ENCODE data around the gene C12orf54. TPM values are rescaled to one million over a fixed set of nuclear protein-coding genes. Genes with fewer than 3 reads are reported as not detected.
"Not testable (repeated sequence)": the region's sequence is repeated elsewhere in the genome, so short reads cannot be mapped to it uniquely, and the experiment has no call there.

The C12orf54 gene
- total RNA-seq, 1 experiment from 2014 or later, result not detected

GRCh38 chr12:48486679-48487078 lies 4.4 kb downstream of the C12orf54 start:
- H3K27me3 ChIP-seq, result peaks cover 9% of the 10 kb centered on the region
- H3K9me3 ChIP-seq, result no peaks in the 10 kb centered on the region

GRCh38 chr12:48489012-48489411 lies 6.7 kb downstream of the C12orf54 start:
- Histone ChIP-seq H3K36me3 (no peaks in the 10 kb centered on the region), H3K4me3 (no peak overlapping the region), H3K27me3 (peaks cover 9% of the 10 kb centered on the region), H3K9me3 (no peaks in the 10 kb centered on the region)
- no peak for DNase-seq

More at GRCh38 chr12:48486679-48487078, 4.4 kb downstream of the C12orf54 start:
- Histone ChIP-seq H3K36me3 (no peaks in the 10 kb centered on the region), H3K4me3 (no peak overlapping the region)
- DNase-seq, result no peak

GRCh38 chr12:48489456-48489855 lies 7.2 kb downstream of the C12orf54 start:
- not testable (repeated sequence) for H3K9me3 ChIP-seq, H3K27me3 ChIP-seq, H3K36me3 ChIP-seq, H3K4me3 ChIP-seq, DNase-seq

GRCh38 chr12:48500281-48500680 lies 18.0 kb downstream of the C12orf54 start:
- not testable (repeated sequence) for H3K9me3 ChIP-seq, H3K27me3 ChIP-seq, H3K36me3 ChIP-seq, DNase-seq, H3K4me3 ChIP-seq

DNA sequence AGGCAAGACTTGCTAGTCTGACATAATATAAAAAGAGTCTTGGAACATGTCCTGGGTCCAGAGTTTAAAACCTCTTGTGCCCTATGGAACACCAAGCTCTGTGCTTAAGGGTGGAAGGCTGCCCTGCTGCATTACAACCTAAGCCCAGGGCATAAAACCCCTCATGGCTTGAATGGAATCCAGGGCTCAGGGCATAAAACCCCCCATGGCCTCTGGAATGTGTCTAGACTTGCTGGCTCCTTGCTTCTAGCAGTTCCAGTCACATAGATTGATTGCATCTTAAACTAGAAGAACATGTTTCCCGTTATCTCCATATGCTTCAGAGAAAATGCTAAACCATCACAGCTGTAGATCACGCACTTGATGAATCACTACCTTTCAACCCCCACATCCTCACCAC lies 24.5 kb downstream of the C12orf54 start:
- H3K9me3 ChIP-seq, H3K4me3 ChIP-seq, H3K36me3 ChIP-seq, DNase-seq: not testable (repeated sequence)
- H3K27me3 ChIP-seq, result peaks cover 15% of the 10 kb centered on the region; the same call in 1 of the 2 replicates

DNA sequence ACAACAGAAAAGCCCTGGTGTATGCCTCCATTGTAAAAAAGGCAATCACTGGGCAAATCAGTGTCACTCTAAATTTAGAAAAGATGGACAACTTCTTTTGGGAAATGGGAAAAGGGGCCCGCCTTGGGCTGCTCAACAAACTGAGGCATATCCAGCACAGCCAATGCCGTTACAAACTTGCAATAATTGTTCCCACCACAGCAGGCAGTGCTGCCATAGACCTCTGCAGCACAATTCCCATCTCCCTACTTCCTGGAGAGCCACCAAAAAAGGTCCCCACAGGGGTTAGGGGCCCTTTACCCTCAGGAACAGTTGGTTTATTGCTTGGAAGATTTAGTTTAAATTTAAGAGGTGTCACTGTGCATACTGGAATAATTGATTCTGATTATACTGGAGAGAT lies 26.7 kb downstream of the C12orf54 start:
- Histone ChIP-seq H3K36me3 (no peaks in the 10 kb centered on the region), H3K27me3 (peaks cover 22% of the 10 kb centered on the region), H3K4me3 (no peak overlapping the region), H3K9me3 (no peaks in the 10 kb centered on the region)
- no peak for DNase-seq

DNA sequence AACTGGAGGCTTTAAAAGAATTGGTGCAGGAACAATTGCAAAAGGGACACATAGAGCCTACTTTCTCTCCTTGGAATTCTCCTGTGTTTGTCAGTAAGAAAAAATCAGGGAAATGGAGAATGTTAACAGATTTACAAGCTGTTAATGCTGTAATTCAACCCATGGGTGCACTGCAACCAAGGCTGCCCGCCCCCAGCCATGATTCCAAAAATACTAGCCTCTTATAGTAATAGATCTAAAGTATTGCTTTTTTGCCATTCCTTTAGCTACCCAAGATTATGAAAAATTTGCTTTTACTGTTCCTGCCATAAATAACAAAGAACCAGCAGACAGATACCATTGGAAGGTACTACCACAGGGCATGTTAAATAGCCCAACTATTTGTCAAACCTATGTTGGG lies 27.8 kb downstream of the C12orf54 start:
- DNase-seq, result no peak
- Histone ChIP-seq H3K27me3 (peaks cover 28% of the 10 kb centered on the region), H3K36me3 (no peaks in the 10 kb centered on the region), H3K4me3 (no peak overlapping the region), H3K9me3 (no peaks in the 10 kb centered on the region)

- Histone ChIP-seq H3K4me3 (no peak overlapping the region), H3K9me3 (no peaks in the 10 kb centered on the region), H3K27me3 (peaks cover 31% of the 10 kb centered on the region), H3K36me3 (no peaks in the 10 kb centered on the region)
- no peak for DNase-seq
These were observed 30.6 kb downstream of the C12orf54 start for GRCh38 chr12:48512855-48513254.

- no peak overlapping the region for H3K4me3 ChIP-seq
- no peaks in the 10 kb centered on the region for H3K9me3 ChIP-seq
- H3K36me3 ChIP-seq, result no peaks in the 10 kb centered on the region
- DNase-seq, result no peak
- peaks cover 22% of the 10 kb centered on the region for H3K27me3 ChIP-seq
These were observed 32.4 kb downstream of the C12orf54 start for GRCh38 chr12:48514728-48515127.

GRCh38 chr12:48520381-48520780 lies 38.1 kb downstream of the C12orf54 start:
- not testable (repeated sequence) for H3K36me3 ChIP-seq, H3K4me3 ChIP-seq, DNase-seq, H3K9me3 ChIP-seq
- H3K27me3 ChIP-seq, result peaks cover 11% of the 10 kb centered on the region; the same call in 1 of the 2 replicates

DNA sequence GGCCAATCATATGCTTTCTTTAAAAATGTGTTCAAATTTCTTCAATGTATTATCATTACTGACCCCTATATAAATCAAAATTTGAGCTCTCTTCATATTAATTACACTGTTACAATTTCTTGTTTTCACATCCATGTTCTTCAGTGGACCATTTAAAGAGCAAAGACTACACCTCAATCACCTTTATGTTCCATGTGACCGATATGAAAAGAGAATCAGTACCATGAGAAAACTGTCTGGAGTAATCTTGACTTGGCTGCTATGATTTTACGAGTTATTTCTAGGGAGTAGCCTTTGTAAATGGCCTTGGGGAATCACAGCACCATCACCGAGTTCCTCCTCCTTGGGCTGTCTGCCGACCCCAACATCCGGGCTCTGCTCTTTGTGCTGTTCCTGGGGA lies 43.0 kb downstream of the C12orf54 start, which contains the start of gene OR8S1:
Gene OR8S1, plus strand, starts transcription at position 301 of the 400 bp plus-strand sequence. Its CDS starts 0 bp downstream, at position 301.
- DNase-seq, result no peak

DNA sequence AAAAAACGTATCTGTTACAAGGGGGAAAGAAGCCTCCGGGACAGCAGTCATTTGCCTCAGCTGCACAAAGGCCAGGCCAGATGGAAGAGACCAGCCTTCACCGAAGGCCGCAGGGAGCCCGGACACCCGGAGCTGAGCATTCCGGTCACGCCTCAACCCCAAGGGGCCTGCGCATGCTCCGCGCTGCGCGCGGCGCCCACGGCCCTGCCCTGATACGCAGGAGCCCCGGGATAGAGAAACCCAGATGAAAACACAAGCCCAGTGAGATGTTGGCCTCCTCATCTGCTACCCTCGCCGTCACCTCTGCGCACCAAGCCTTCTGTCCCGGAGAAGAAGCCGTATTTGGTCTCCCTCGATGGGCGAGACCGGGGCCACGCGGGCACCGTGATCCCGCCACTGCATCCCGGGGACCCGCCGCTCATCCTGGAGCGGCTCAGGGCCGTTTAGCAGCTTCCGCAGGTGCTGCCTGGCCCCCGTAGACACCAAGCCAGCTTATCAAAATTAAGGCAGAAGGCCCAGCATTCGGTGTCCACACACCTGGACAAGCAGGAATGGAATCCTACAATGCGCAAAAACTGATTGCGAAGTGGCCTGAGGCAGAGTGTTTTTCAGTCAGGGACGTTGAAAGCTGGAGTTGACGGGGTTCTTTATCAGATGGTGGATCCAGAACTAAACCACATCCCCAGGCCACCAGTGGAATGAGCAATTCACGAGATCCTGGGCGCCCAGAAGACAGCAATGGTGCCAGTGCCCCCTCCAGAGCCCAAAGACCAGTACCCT lies 45.8 kb downstream of the C12orf54 start:
- peaks cover 9% of the 10 kb centered on the region for H3K27me3 ChIP-seq
- no peaks in the 10 kb centered on the region for H3K36me3 ChIP-seq
- DNase-seq, result no peak
- H3K4me3 ChIP-seq, result no peak overlapping the region
- H3K9me3 ChIP-seq, result no peaks in the 10 kb centered on the region

More for the DNA sequence above, 43.0 kb downstream of the C12orf54 start, which contains the start of gene OR8S1:
- H3K9me3 ChIP-seq, result no peaks in the 10 kb centered on the region
- H3K27me3 ChIP-seq, result peaks cover 10% of the 10 kb centered on the region
- no peak within 1 kb of the TSS for H3K4me3 ChIP-seq
- no peaks in the 10 kb centered on the region for H3K36me3 ChIP-seq

DNA sequence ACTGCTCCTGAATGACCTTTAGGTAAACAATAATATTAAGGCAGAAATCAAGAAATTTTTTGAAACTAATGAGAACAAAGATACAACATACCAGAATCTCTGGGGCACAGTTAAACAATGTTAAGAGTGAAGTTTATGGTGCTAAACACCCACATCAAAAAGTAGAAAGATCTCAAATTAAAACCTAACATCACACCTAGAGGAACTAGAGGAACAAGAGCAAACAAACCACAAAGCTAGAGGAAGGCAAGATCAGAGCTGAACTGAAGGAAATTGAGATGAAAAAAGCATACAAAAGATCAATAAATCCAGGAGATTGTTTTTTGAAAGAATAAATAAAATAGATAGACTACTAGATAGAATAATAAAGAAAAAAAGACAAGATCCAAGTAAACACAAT lies 50.3 kb downstream of the C12orf54 start:
- no peak for DNase-seq
- H3K27me3 ChIP-seq, result peaks cover 9% of the 10 kb centered on the region
- no peak overlapping the region for H3K4me3 ChIP-seq
- no peaks in the 10 kb centered on the region; the same call in 1 of the 2 replicates for H3K9me3 ChIP-seq
- H3K36me3 ChIP-seq, result no peaks in the 10 kb centered on the region

DNA sequence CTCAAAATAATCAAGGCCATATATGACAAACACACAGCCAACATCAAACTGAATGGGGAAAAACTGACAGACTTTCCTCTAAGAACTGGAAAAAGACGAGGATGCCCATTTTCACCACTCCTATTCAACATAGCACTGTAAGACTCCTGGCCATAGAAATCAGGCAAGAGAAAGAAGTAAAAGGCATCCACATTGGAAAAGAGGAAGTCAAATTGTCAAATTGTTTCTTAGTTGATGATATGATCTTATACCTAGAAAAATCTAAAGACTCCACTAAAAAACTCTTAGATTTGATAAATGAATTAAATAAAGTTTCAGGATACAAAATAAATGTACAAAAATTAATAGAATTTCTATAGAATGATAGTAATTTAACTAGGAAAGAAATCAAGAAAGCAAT lies 54.3 kb downstream of the C12orf54 start:
- H3K27me3 ChIP-seq, result peaks cover 1% of the 10 kb centered on the region; the same call in 1 of the 2 replicates
- H3K9me3 ChIP-seq, result no peaks in the 10 kb centered on the region; the same call in 1 of the 2 replicates
- no peak overlapping the region for H3K4me3 ChIP-seq
- H3K36me3 ChIP-seq, result no peaks in the 10 kb centered on the region
- DNase-seq, result no peak

DNA sequence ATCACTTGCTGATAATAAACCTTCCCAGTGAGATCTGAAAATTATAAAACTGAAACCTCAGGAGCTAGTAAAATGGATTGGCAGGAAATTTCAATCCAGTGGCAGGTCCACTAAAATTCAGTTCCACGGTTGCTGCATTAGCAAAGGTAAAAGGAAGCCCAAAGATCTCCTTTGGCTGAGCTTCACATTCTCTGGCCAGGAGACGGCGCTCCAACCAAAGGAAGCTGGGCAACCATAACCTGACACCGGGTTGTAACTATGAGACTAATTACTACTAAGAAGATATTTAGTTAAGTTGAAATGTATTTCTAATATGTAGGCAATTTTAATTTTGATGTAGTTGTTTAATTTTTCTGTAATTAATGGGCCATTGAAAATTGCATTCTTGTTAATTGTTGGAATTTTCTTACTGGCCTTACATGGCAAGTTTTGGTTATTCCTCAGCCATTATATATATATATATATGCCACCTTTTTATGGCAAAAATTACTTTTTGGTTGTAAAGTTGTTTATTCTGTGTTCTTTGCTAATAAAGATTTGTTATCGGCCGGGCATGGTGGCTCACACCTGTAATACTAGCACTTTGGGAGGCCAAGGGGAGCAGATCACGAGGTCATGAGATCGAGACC lies 60.1 kb downstream of the C12orf54 start:
- Histone ChIP-seq H3K36me3 (no peaks in the 10 kb centered on the region), H3K9me3 (no peaks in the 10 kb centered on the region), H3K27me3 (peaks cover 10% of the 10 kb centered on the region), H3K4me3 (no peak overlapping the region)
- peak; percentile 17 for DNase-seq

GRCh38 chr12:48545833-48546469 lies 63.7 kb downstream of the C12orf54 start:
- peaks cover 10% of the 10 kb centered on the region for H3K27me3 ChIP-seq
- H3K9me3 ChIP-seq, result no peaks in the 10 kb centered on the region
- H3K4me3 ChIP-seq, result no peak overlapping the region
- no peak for DNase-seq
- no peaks in the 10 kb centered on the region for H3K36me3 ChIP-seq
